ENCODE measurements around the gene PEX16.

PEX16 gene

GRCh38 chr11:45931739-45932138 is 14.1 kb upstream of the PEX16 start:
- no peak overlapping the region for H3K4me3 ChIP-seq (replicated peaks; ENCODE audit: low read depth, low read length)
- TF ChIP-seq, protein P1, sequence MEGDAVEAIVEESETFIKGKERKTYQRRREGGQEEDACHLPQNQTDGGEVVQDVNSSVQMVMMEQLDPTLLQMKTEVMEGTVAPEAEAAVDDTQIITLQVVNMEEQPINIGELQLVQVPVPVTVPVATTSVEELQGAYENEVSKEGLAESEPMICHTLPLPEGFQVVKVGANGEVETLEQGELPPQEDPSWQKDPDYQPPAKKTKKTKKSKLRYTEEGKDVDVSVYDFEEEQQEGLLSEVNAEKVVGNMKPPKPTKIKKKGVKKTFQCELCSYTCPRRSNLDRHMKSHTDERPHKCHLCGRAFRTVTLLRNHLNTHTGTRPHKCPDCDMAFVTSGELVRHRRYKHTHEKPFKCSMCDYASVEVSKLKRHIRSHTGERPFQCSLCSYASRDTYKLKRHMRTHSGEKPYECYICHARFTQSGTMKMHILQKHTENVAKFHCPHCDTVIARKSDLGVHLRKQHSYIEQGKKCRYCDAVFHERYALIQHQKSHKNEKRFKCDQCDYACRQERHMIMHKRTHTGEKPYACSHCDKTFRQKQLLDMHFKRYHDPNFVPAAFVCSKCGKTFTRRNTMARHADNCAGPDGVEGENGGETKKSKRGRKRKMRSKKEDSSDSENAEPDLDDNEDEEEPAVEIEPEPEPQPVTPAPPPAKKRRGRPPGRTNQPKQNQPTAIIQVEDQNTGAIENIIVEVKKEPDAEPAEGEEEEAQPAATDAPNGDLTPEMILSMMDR (IDR thresholded peaks at IDR 0.05; ENCODE audit: low read length, missing control alignments), result no peak
- DNase-seq (ENCODE audit: low read depth), result no peak

DNA sequence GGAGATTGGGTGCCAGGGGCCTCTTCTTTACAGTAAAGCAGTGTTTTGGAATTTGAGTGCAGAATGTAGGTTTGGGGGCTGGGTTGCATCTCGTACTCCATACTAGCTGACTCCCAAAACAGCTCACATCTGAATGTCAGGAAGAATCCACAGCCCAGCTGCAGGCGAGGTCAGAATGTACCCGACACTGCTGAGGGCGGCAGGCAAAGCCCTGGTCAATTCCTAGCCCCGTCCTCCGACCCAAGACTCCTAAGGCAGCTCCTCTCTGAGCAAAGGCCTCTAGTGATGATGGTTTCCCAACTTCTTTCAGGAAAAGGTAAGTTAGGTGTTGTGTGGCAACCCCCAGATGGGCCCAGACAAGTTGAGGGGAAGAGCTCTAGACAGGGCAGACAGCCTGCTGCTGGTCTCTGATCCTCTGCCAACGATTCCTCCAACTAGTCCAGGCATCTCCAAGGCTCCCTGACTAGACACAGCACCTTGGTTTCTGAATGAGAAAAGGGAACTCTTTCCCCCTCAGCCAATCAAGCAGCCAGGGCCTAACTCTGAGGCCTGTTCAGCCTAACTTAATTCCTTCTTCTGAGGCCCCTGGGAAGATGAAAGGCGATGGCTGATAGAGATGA is 13.4 kb upstream of the PEX16 start:
- TF ChIP-seq, protein P1 (IDR thresholded peaks at IDR 0.05; ENCODE audit: low read length, missing control alignments), result no peak

DNA sequence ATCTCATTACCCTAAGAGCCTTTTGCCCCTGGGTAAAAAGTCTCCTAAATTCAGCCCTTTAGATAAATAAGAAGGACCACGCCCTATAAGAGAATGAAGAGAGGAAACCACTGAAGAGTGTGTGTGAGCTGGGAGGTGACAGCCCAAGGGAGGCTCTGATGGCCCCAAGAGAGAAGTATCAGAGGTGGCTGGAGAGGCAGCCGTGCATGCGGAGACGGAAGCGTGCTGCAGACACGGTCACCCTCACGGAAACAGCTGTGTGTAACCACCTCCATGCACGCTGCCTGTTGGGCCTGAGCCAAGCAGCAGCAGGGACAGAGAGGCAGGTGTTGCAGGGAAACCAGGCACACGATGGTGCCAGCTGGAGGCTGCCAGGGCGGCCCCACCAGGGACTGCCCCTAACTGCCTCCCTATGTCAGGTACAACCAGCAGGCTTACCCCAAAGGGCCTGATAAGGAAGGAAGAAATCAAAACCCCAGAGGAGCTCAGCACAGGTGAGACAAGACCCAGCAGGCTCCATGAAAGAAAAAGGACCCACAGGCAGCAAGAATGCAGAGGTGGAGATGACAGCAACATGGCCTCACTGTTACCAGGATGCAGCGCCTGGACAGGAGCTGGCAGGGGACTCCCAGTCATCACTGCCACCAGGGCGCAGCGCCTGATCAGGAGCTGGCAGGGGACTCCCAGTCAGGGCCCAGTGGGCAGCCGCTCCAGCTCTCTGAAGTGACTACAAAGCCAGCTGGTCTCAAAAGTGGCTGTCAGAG is 12.5 kb upstream of the PEX16 start:
- H3K4me3 ChIP-seq (replicated peaks; ENCODE audit: low read depth, low read length), result no peak overlapping the region
- TF ChIP-seq, protein P1 (IDR thresholded peaks at IDR 0.05; ENCODE audit: low read length, missing control alignments), result no peak
- DNase-seq (ENCODE audit: low read depth), result no peak

More for the DNA sequence above, 13.4 kb upstream of the PEX16 start:
- no peak for DNase-seq (ENCODE audit: low read depth)
- no peak overlapping the region for H3K4me3 ChIP-seq (replicated peaks; ENCODE audit: low read depth, low read length)

GRCh38 chr11:45929486-45930030 is 11.9 kb upstream of the PEX16 start:
- TF ChIP-seq, protein P1 (IDR thresholded peaks at IDR 0.05; ENCODE audit: low read length, missing control alignments), result no peak
- DNase-seq (ENCODE audit: low read depth), result no peak
- no peak overlapping the region for H3K4me3 ChIP-seq (replicated peaks; ENCODE audit: low read depth, low read length)

DNA sequence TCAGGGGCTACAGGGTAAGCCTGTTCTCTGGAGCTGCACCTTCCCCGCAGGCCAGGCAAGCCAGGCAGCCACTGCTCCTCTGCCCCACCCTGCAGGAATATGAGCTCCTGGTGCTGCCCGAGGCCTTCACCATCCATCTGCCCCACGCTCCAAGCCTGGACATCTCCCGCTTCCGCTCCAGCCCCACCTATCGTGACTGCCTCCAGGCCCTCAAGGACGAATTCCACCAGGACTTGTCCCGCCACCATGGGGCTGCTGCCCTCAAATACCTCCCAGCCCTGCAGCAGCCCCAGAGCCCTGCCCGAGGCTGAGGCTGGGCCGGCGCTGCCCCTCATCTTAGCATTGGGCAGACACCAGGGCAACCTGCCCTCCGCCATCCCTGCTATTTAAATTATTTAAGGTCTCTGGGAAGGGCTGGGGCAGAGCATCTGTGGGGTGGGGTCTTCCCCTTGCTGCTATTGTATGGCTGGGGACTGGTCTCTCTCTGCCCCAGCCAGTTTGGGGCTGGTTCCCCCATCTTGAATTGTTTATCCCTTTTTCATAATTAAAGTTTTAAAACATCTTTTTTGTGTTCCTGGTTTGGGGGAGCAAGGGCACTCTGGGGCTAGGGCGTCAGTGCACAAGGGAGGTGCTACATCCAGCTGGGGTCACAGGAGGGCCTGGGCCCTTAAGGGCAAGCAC is 11.0 kb upstream of the PEX16 start:
- DNase-seq (ENCODE audit: low read depth), result no peak
- H3K4me3 ChIP-seq (replicated peaks; ENCODE audit: low read depth, low read length), result no peak overlapping the region
- TF ChIP-seq, protein P1 (IDR thresholded peaks at IDR 0.05; ENCODE audit: low read length, missing control alignments), result no peak

DNA sequence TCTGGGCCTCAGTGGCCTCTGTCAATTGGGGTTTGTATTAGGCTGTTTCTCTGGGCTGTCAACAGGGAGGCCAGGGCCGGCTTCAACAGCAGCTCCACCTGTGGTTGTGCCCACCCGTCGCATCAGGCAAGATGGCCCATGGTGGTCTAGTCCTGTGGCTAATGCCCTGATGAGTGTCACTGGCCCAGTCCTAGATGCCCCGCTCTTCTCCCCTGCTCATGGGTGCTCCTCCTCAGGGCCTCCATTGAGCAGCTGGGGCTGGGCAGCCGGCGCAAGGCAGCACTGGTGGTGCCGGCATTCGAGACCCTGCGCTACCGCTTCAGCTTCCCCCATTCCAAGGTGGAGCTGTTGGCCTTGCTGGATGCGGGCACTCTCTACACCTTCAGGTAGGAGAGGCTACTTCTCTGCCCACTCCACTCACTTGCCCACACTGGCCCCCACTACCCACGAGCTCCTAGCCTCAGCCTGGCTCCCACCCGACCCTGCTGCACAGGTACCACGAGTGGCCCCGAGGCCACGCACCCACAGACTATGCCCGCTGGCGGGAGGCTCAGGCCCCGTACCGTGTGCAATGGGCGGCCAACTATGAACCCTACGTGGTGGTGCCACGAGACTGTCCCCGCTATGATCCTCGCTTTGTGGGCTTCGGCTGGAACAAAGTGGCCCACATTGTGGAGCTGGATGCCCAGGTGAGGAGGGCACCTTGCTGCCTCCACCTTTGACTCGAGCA is 10.2 kb upstream of the PEX16 start:
- DNase-seq (ENCODE audit: low read depth), result no peak

More for the DNA sequence above, 10.2 kb upstream of the PEX16 start:
- no peak overlapping the region for H3K4me3 ChIP-seq (replicated peaks; ENCODE audit: low read depth, low read length)
- TF ChIP-seq, protein P1 (IDR thresholded peaks at IDR 0.05; ENCODE audit: low read length, missing control alignments), result no peak
